Bone marrow (tissue), 2 donors: ENCODE data around the gene SERPING1.

Experiments used
- DNase-seq, 2 donors: peaks; one replicate each; lab custom pipeline; 2025; lab: John Stamatoyannopoulos, UW

Gene SERPING1

GRCh38 chr11:57652230-57652629 lies 54.7 kb downstream of the SERPING1 start:
- DNase-seq = peak in 1 of 2 donors; percentile 6

DNA sequence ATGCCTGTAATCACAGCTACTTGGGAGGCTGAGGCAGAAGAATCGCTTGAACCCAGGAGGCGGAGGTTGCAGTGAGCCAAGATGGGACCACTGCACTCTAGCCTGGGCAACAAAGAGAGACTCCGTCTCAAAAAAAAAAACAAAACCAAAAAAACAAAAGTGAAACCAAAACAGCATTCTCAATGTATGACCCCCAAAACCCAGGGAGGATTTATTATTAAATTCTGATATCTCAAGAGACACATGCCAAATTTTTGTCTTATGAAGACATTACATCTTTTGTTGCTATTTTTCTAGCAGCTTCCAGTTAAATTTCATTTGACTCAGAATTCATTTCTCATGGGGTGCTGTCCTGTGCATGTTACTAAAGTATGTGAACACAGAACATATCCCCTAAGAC lies 55.2 kb downstream of the SERPING1 start:
- DNase-seq = peak in 1 of 2 donors; percentile 18

- no peak for DNase-seq
Measured at GRCh38 chr11:57653163-57653562, 55.7 kb downstream of the SERPING1 start.

GRCh38 chr11:57656885-57657193 lies 59.4 kb downstream of the SERPING1 start:
- DNase-seq = no peak

DNA sequence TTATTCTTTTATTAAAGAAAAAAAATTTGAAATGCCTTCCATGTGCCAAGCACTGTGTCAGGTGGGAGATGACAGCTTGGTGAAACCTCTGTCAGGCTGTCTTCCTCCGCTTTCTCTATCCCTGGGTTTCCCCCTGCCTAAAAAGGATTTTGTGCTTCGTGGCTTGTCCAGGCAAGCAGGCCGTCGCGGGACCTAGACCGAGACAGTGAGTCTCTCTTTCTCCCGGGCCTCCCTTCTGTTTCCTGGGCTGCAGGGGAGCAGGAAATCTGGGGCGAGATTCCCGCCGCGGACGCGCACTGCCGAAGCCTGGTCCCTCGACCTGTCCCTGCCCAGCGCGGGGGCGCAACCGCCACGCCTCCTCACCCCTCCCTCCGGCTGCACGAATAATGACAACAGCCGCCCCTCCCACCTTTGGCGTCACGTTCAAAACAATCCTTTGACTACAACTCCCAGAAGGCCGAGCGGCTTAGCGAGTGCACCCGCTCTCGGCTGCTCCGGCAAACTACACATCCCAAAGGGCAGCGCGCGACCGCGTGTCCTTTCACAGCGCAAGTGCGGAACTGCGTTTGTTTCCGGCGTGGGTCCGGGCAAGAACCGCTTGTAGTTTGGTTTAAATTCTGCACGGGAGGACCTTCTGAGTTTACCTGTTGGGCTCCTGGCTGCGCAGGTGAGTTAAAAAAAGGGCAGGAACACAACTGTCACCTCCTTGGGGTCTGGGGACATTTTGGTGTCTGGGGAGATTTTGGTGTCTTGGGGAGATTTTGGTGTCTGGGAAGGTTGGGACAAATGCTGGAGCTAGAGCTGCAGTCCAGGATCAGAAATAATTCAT lies 59.9 kb downstream of the SERPING1 start, which contains the start of gene CLP1:
Gene CLP1, plus strand, starts transcription at position 569 of the 829 bp plus-strand sequence. CDS start 1,715 bp downstream, outside the sequence.
- peak; percentile 91 to 98 for DNase-seq

DNA sequence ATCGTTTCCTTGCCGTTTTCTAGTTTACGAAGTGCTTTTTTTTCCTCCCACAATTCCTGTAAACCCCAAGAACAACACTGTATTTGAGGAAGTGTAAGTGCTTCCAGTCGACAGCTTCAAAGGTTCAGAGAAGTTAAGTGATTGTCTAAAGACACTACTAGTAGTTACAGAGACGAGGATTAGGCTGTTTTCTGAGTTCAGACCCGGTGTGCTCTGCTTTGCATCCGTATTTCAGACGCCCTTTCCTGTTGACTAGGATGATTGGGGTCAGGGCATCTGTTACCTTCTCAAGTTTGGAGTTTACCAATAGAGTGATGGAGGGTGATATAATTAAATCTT lies 60.5 kb downstream of the SERPING1 start:
- no peak for DNase-seq

DNA sequence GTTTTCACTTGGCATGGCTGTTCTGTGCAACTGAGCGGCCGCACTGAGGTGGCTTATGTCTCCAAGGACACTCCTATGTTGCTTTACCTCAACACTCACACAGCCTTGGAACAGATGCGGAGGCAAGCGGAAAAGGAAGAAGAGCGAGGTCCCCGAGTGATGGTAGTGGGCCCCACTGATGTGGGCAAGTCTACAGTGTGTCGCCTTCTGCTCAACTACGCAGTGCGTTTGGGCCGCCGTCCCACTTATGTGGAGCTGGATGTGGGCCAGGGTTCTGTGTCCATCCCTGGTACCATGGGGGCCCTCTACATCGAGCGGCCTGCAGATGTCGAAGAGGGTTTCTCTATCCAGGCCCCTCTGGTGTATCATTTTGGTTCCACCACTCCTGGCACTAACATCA lies 62.2 kb downstream of the SERPING1 start:
- DNase-seq = no peak

DNA sequence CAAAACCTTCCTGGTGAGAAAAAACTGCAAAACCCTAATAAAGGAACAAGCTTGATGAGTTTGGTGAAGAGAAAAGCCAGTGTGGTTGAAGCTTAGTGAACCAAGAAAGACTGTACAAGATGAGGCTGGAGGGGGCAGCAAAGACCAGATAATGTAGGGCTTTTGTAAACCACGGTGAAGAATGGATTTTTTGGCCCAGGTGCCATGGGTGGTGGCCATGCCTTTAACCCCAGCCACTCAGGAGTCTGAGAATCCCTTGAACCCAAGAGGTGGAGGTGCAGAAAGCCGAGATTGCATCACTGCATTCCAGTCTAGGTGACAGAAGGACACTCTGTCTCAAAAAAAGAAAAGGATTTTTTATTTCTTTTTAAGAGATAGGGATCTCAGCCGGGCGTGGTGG lies 65.4 kb downstream of the SERPING1 start:
- DNase-seq = no peak

GRCh38 chr11:57663975-57664374 lies 66.5 kb downstream of the SERPING1 start:
- DNase-seq = no peak
